GM21619 (cell line): ENCODE measurements around the gene TBX2.

ENCODE experiments used
- ATAC-seq: cut with Tn5 transposase; IDR thresholded peaks from one replicate; pipeline ENCODE4 v1.9.1; 2021; ENCODE audit not compliant: unreplicated experiment

TBX2 gene

DNA sequence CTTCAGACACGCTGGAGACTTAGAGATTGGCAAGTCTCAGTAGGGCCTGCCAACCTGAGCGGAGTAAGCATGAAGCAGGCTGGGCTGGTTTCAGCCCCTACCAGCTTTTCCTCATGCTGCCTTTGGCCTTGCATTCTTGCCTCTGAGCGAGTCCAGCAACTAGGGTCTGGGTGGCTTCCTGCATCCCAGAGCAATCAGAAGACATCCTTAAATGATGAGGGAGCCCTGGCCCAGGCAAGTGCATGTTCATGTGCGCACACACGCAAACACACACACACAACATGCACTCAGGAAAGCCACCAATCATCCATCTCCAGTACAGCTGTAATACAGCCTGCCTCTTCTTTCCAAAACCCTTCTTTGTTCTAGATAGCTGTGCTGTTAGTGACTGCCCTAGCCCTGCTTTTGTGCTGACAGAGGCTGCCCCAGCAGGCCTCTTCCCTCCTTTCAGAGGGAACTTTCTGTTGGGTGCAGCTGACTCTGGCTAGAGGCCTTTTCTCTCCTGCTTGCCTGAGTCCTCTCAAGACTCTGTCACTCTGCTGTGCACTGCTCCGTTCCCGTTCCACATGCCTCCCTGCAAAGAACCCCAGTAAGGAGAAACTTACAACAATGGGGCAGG lies 30.7 kb upstream of the TBX2 start:
- ATAC-seq = no peak

GRCh38 chr17:61369751-61370150 lies 29.9 kb upstream of the TBX2 start:
- ATAC-seq = no peak

- ATAC-seq = no peak
These were observed 28.5 kb upstream of the TBX2 start for GRCh38 chr17:61371179-61371578.

DNA sequence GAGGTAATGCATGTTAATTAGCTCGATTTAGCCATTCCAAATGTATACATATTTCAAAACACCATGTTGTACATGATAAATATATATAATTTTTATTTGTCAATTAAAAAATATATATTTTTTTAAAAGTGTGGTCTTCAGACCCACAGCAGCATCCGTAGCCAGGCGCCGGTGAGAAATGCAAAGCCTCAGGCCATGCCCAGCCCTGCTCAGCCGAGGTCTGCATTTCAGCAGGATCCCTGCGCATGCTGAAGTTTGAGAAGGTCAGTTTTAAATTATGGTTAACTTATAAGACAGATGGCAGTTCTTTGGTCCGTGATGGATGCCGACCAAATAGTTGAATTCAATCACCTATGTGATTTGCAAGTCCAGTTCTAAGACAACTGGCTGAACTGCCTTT lies 28.0 kb upstream of the TBX2 start:
- ATAC-seq = no peak

DNA sequence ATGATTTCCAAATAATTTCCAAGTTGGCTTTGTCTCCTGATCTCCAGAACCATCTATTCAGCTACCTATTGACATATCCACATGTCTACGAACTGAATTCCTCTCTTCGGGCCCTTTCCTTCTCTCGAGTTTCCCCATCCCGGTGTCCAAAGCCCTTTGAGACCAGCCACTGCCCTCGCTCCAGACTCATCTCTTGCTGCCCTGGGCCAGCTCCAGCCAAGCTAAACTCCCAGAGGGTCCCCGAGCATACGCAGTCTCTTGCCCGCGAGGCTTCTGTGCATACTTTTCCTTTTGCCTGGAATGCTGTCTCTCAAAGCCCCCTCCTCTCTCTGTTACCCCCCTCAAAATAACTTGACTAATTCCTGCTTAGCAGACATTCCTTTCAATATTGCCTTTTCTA lies 27.2 kb upstream of the TBX2 start:
- no peak for ATAC-seq

DNA sequence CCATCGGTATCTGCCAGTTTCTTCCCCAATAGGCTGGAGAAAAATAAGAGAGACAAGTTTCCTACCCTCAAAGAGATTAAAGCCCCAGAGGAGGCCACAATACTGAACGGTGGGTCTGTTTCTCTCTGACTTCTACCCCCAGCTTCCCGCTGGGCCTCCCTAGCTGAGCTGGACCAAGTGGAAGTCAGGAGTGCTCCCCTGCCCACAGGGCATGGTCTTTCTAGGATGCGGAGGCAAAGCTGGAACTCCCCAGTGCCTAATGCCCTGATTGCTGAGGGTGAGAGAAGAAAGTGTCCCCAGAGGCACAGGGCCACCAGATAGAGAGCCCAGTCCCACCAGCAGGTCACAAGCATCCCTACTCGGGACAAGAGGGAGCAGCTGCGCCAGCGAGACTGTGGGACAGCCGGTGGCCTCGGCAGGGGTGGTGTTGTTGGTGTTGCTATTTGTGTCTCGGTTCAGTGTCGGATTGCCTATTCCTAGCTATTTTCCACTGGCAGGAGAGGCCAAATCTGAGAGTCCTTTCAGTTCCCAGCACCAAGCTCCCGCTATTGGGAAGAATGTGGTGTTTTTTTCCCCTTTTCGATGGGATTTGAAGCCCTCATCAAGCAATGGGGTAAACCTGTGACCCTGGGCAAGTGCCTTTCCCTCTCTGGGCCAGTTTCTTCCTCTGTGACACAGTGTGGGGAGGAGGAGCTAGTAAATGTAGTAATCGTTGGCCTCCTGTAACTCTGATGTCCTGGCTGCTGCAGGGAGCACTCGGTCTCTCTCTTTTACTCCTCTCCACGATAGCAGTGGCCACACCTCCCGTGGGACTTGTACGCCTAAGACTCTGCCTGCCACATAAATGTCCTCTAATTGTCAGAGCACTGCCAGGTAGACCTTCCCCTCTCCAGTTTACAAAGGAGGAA lies 22.5 kb upstream of the TBX2 start:
- no peak for ATAC-seq

- no peak for ATAC-seq
These were observed 20.8 kb upstream of the TBX2 start for GRCh38 chr17:61378658-61379456.

DNA sequence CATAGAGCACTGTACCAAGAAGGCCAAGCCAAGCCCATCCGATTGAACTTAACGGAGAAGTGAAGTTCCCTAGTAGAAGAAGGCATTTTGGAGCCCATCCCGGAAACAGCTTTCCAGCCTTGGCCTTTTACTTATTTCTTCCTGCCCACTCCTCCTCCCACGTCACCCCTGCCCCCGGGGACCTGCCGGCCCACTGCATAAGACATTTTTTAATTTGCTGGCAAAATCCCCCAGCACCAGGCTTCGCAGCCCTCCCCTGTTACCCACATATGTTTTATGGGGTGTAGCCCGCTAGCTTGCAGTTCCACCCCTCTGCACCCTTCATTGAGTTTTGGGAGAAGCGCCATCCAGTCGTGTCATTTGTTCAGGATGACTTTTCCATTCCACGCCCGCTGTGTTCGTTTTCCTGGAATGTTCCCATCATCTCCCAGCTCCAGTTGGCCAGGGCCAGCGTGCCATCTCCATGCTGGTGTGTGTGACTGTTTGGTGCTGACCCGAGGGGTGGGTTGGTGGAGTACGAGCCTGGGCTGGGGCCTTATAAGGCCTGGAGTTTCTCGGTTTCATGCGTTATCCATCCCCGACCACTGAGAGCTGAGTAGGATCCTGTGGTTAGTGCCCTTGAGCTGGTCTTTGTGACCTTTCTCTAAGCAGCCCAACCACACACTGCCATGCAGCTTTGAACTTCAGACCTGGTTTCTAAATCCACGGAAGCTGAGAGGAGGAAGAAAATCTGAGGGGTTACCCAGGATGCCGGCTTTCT lies 20.0 kb upstream of the TBX2 start:
- no peak for ATAC-seq

DNA sequence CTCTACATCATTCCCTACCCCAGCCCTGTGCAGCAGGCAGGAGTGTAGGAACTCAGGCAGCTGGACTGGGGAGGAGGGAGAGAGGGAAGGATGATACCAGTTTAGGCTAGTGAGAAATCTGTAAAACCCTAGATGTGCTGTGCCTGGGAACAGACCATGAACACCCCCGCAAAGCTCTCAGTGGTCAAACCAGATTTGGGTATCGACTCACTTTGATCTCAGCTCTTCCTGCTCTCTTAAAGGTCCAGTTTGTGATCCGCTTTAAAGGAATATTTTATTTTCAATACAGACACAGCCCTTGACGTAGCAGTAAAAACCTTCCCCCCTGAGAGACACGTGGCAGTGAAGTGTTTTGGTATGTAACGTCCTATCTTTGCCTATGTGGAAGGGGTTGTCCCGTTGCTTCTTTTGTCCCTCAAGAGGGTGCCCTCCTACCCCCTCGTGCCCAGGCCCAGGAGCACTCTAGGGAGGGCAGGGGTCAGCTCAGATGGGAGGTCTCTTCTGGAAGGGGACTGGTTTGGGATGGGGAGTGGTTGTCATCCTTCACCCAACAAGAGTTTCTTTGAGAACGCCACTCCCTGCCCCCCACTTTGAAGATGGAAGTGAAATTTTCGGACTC lies 19.3 kb upstream of the TBX2 start:
- ATAC-seq = no peak

- ATAC-seq = no peak
These were observed 18.7 kb upstream of the TBX2 start for GRCh38 chr17:61380836-61381525.

DNA sequence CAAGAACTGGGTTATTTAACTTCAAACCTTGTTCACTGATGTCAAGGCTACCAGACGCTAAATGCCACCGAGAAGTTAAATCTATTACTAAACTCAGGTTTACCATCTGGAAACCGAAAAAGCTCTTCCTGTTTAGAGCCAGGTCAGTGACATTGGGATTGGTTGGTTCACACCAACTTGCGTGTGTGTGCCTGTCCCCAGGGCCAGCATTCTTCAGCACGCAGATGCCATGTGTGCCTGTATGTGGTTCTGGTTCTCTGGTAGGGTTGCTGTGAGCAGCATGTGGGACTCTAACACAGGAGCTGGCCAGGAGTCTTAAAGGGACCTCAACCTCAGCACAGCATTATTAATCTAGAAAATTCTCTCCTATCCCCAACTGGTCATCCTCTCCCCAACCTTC lies 18.1 kb upstream of the TBX2 start:
- ATAC-seq = no peak

- no peak for ATAC-seq
These were observed 16.6 kb upstream of the TBX2 start for GRCh38 chr17:61382796-61383688.

DNA sequence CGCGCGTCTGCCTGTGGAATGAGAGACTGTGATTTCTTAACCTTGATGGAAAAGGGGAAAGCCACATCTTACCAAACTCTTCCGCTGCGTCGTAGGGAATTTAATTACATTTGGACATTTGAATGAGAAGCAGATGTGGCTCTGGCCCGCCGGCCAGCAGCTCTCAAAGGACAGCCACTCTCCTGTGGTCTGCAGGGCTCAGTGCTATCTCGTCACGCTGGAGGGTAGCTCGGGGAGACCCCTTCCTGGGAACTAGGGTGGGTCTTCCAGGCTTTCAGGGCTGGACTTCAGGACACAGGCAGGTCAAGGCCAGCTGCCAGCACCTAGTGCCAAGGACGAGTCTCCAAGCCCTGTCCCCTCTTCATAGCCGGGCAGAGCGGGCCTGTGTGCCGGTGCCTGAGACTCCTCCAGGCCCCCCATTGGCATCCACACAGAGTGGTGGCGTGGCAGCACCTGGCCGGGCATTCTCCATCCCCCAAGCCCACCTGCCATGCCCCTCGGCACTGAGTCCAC lies 15.9 kb upstream of the TBX2 start:
- ATAC-seq = no peak

DNA sequence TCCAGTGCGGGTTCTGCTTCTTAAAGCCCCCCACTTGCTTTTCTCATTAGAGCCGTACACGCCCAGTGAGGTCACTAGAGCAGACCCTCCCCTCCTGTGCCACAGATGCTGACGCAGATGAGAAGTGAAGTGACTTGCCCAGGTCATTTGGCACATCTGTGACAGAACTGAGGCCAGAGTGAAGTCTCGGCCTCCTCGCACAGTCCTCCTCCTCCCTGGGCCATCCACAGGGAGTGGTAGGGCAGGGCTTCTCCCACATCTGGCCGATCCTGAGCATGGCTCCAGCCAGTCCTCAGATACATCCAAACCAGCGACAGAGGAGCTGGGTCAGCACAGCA lies 15.3 kb upstream of the TBX2 start:
- no peak for ATAC-seq

DNA sequence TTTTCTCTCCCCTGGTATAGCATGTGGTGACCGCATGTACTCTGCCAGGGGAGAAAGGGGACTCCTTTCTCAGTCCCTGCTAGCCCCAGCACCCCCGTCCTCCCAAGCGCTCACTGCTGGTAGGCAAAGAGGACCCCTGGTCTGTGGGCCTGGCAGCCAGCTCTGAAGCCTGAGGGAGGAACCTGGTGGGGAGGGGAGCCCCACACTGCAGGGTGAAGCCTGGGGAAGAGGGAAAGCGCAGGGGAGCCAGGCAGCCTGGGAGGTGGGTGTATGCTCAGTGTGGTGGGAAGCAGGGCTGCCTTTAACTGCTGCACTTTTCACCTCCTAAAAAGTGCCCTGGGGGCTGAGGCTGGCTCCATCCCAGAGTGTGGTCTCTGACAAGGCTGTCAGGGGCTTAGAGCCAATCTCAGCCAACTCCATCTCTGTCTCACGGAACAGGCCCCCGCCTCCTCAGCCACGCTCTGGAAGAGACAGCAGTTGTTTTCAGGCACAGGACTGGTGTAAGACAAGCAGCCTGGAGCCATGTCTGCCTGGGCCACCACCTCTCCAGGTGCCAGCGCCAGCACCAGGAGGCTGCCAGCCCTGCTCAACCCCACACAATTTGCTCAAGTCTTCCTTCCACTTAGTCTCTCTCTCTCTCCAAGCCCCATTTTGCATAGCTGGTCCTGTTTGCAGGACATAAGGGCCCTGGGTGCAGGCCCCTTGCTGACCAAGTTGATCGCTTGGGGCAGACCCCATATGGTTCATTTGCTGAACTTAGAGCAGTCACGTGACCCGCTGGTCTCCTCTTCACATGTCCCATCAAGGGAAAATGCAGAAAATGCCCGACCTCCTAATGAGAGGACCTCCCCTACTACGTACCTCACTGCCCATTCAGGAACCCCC lies 14.7 kb upstream of the TBX2 start:
- no peak for ATAC-seq

- no peak for ATAC-seq
These were observed 13.9 kb upstream of the TBX2 start for GRCh38 chr17:61385577-61386236.

DNA sequence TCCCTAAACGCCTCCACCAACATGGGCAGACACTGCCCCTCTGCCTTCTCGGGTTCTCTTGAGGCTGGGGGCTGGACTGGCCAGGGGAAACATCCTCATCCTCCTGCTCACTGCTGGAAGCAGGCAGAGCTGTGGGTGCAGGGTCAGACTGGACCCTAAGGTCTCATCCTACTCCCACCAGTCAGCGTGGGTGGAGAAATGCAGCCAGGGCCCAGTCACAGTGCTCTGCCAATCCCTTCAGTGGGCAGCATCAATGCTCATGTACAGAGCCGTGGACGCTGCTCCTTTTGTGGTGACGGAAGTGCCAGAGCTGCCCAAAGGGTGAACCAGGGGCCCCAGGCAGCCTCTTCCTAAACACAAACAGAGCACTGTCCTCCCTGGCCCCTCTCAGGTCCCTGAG lies 13.4 kb upstream of the TBX2 start:
- no peak for ATAC-seq
